ENCODE results near the gene CD244.

DNA sequence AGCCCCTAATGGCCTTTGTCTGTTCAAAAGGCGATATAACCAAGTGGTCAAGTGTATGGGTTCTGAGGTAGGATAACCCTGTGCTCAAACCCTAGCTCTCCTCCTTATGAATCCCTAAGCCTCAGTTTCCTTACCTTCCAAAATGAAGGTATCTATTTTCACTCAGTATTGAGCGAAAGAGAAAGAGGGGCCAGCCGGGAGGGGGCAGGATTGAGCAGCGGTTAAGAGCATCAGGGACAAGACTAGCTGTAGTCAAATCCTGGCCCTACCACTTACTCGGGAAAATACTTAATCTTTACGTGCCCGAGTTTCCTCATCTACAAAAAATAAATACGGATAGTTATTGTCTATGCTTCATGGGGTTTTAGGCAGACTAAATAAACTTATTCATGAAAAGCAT lies 41.1 kb downstream of the CD244 start:
- TF ChIP-seq, protein P1, sequence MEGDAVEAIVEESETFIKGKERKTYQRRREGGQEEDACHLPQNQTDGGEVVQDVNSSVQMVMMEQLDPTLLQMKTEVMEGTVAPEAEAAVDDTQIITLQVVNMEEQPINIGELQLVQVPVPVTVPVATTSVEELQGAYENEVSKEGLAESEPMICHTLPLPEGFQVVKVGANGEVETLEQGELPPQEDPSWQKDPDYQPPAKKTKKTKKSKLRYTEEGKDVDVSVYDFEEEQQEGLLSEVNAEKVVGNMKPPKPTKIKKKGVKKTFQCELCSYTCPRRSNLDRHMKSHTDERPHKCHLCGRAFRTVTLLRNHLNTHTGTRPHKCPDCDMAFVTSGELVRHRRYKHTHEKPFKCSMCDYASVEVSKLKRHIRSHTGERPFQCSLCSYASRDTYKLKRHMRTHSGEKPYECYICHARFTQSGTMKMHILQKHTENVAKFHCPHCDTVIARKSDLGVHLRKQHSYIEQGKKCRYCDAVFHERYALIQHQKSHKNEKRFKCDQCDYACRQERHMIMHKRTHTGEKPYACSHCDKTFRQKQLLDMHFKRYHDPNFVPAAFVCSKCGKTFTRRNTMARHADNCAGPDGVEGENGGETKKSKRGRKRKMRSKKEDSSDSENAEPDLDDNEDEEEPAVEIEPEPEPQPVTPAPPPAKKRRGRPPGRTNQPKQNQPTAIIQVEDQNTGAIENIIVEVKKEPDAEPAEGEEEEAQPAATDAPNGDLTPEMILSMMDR (IDR thresholded peaks at IDR 0.05) = no peak
- no peak for TF ChIP-seq POLR2A (IDR thresholded peaks at IDR 0.05)
